Caco-2 (cell line): ENCODE results near the gene MON1A. TPM values are rescaled to one million over a fixed set of nuclear protein-coding genes. Genes with fewer than 3 reads are reported as not detected.

ENCODE experiments used
- BruUV-seq: library from RNA; stranded (reverse); fragments of 400-500 nt; replicated peaks from 2 replicates; lab custom pipeline; 2021; lab: Mats Ljungman, UMichigan
- CTCF ChIA-PET: fragments of 300-600 bp; sonication (Branson Sonifier 250); formaldehyde crosslinking; loops from one replicate; lab custom pipeline; 2022; ENCODE audit warnings: antibody characterized with exemption; lab: Charles Lee
- POLR2A ChIA-PET: fragments of 300-600 bp; sonication (Branson Sonifier 250); formaldehyde crosslinking; loops from one replicate; lab custom pipeline; 2022; ENCODE audit warnings: antibody characterized with exemption; lab: Charles Lee
- DNase-seq, 2 experiments: peaks; one replicate each; pipeline versions ENCODE4 v3.0.0 to v3.0.0-alpha.2; 2020 to 2022
- H3K27me3 ChIP-seq: replicated peaks from 2 replicates; pipeline ENCODE4 v1.6.0; 2011; ENCODE audit warnings: low read length; ENCODE audit not compliant: control insufficient read depth, insufficient read depth
- H3K36me3 ChIP-seq: 2 replicates; pipeline ENCODE4 v1.5.1; 2011; ENCODE audit warnings: low read length; ENCODE audit not compliant: control insufficient read depth, insufficient read depth
- H3K4me1 ChIP-seq: fragments of 250-450 bp; sonication (Bioruptor Pico); 2 replicates; pipeline ENCODE4 v1.5.1; 2020; ENCODE audit warnings: mild to moderate bottlenecking
- H3K4me3 ChIP-seq: 2 replicates; pipeline ENCODE4 v1.5.1; 2011; ENCODE audit warnings: low read depth, mild to moderate bottlenecking, control low read depth, low read length
- H3K9me3 ChIP-seq: fragments of 250-450 bp; sonication (Bioruptor Pico); 2 replicates; pipeline ENCODE4 v1.5.1; 2020; ENCODE audit warnings: mild to moderate bottlenecking, moderate library complexity
- H3K27ac Mint-ChIP-seq: one replicate; pipeline ENCODE4 v1.8.0; 2022; ENCODE audit warnings: mixed read lengths; ENCODE audit not compliant: unreplicated experiment
- H3K27me3 Mint-ChIP-seq: one replicate; pipeline ENCODE4 v1.8.0; 2022; ENCODE audit warnings: mixed read lengths; ENCODE audit not compliant: insufficient read depth, unreplicated experiment
- H3K36me3 Mint-ChIP-seq: one replicate; pipeline ENCODE4 v1.8.0; 2022; ENCODE audit warnings: mild to moderate bottlenecking, mixed read lengths; ENCODE audit not compliant: insufficient read depth, unreplicated experiment
- H3K4me1 Mint-ChIP-seq: one replicate; pipeline ENCODE4 v1.8.0; 2022; ENCODE audit warnings: low read depth, mixed read lengths; ENCODE audit not compliant: unreplicated experiment
- H3K4me3 Mint-ChIP-seq: one replicate; pipeline ENCODE4 v1.8.0; 2022; ENCODE audit warnings: mild to moderate bottlenecking, moderate library complexity, mixed read lengths; ENCODE audit not compliant: unreplicated experiment
- H3K9me3 Mint-ChIP-seq: one replicate; pipeline ENCODE4 v1.8.0; 2022; ENCODE audit warnings: mixed read lengths; ENCODE audit not compliant: unreplicated experiment
- intact Hi-C: fragments of 100-400 bp; cut with micrococcal nuclease; formaldehyde crosslinking; loops from one replicate; pipeline ENCODE4 v1.10.0; 2022; ENCODE audit not compliant: unreplicated experiment
- total RNA-seq: library from RNA; stranded (reverse); gene quantifications from 2 replicates; pipeline ENCODE4 v1.2.3, GENCODE V29; 2022
- TF ChIP-seq, protein P1 (sequence below), 2 experiments: fragments of 200-600 bp in 1 of 2; IDR thresholded peaks; 1 replicate in 1 of 2; 2 replicates in 1 of 2; pipeline versions ENCODE4 v1.5.1 to v1.8.0; 2011 to 2022; ENCODE audit warnings: antibody characterized with exemption in 1 of 2, control low read depth in 1 of 2, inconsistent platforms in 1 of 2, low read depth in 1 of 2, low read length in 1 of 2, mild to moderate bottlenecking in 1 of 2, moderate library complexity in 1 of 2; ENCODE audit not compliant: insufficient read depth in 1 of 2, severe bottlenecking in 1 of 2, unreplicated experiment in 1 of 2

The MON1A gene
- total RNA-seq, 1 experiment from 2014 or later: 7.7 TPM

DNA sequence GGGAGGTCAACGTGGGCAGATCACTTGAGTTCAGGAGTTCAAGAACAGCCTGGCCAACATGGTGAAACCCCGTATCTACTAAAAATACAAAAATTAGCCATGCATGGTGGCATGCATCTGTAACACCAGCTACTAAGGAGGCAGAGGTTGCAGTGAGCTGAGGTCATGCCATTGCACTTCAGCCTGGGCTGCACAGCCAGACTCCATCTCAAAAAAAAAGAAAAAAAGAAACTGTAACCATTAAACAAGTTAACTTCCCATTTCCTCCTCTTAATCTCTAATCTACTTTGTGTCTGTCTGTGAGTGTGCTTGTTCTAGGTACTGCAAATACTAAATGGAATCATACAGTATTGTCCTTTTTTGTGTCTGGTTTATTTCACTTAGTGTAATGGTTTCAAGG lies 13.0 kb upstream of the MON1A start:
- no peaks in the 10 kb centered on the region for H3K27me3 ChIP-seq
- no peak overlapping the region for H3K27ac Mint-ChIP-seq
- TF ChIP-seq, protein P1, sequence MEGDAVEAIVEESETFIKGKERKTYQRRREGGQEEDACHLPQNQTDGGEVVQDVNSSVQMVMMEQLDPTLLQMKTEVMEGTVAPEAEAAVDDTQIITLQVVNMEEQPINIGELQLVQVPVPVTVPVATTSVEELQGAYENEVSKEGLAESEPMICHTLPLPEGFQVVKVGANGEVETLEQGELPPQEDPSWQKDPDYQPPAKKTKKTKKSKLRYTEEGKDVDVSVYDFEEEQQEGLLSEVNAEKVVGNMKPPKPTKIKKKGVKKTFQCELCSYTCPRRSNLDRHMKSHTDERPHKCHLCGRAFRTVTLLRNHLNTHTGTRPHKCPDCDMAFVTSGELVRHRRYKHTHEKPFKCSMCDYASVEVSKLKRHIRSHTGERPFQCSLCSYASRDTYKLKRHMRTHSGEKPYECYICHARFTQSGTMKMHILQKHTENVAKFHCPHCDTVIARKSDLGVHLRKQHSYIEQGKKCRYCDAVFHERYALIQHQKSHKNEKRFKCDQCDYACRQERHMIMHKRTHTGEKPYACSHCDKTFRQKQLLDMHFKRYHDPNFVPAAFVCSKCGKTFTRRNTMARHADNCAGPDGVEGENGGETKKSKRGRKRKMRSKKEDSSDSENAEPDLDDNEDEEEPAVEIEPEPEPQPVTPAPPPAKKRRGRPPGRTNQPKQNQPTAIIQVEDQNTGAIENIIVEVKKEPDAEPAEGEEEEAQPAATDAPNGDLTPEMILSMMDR (IDR thresholded peaks at IDR 0.05; ENCODE audit: insufficient read depth in 1 of 2, low read depth in 1 of 2, low read length in 1 of 2, severe bottlenecking in 1 of 2, unreplicated experiment in 1 of 2): no peak
- H3K4me1 Mint-ChIP-seq: no peaks in the 10 kb centered on the region
- H3K4me3 Mint-ChIP-seq: peak overlapping the region; percentile 60
- no peaks in the 10 kb centered on the region for H3K9me3 Mint-ChIP-seq
- BruUV-seq: no TSS peak
- CTCF ChIA-PET: interaction anchor here (0.6 kb wide), 1 partner anchor 104 kb away, joined by 3 read pairs; no protein-coding TSS in a partner anchor
- H3K27me3 Mint-ChIP-seq: no peaks in the 10 kb centered on the region
- POLR2A ChIA-PET: no interaction called here
- H3K36me3 Mint-ChIP-seq: peaks cover 27% of the 10 kb centered on the region
- DNase-seq: no peak
- H3K36me3 ChIP-seq: no peaks in the 10 kb centered on the region
- H3K4me1 ChIP-seq: peaks cover 3% of the 10 kb centered on the region; the same call in 1 of the 2 replicates
- H3K4me3 ChIP-seq: no peak overlapping the region
- peaks cover 4% of the 10 kb centered on the region; the same call in 1 of the 2 replicates for H3K9me3 ChIP-seq
- intact Hi-C loops: loop anchor here (5.0 kb wide), 1 partner anchor 145 kb away; the partner anchor contains the start of gene RBM5

DNA sequence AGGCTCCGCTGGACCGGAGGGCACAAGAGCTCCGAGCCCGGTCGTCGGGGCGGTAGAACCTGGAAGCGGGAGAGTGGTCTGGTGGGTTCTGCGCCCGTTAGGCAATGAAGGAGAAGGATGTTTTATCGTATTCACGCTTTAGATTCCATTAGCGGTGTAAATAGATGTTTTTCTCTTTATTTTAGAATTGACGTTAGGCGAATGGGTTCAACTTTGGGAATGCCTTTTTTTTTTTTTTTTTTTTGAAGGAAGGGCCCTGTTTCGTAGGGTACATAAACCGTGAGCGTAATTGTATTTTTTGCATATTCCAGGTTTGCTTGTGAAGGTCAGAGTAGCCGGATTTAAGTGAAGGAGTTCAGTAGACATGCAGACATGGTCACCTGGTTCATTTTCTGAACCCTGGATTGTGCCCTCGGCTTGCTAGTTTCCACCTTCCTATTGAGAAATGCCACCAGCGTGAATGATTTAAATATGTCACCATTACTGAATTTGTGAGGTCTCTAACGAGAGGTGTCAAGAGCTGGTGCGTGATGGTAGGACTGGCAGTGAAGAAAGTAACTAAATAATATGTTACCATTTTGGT lies 11.1 kb upstream of the MON1A start:
- peak overlapping the region; percentile 81 for H3K27ac Mint-ChIP-seq
- DNase-seq: no peak
- ChIA-PET CTCF (interaction anchor here (2.0 to 2.3 kb wide), 2 partner anchors 10 to 11 kb away, joined by 11 to 13 read pairs; partner anchors contain the start of gene MON1A), POLR2A (interaction anchor here (0.5 to 2.0 kb wide), 6 partner anchors 10 to 1660 kb away, joined by 3 to 41 read pairs (median 7); partner anchors contain the start of genes INKA1 and MON1A)
- no peaks in the 10 kb centered on the region for H3K4me1 Mint-ChIP-seq
- Histone ChIP-seq H3K27me3 (no peaks in the 10 kb centered on the region), H3K36me3 (no peaks in the 10 kb centered on the region), H3K9me3 (peaks cover 4% of the 10 kb centered on the region; the same call in 1 of the 2 replicates), H3K4me1 (peaks cover 3% of the 10 kb centered on the region; the same call in 1 of the 2 replicates), H3K4me3 (peak overlapping the region; percentile 68)
- H3K4me3 Mint-ChIP-seq: peak overlapping the region; percentile 81
- no peaks in the 10 kb centered on the region for H3K27me3 Mint-ChIP-seq
- H3K36me3 Mint-ChIP-seq: peaks cover 17% of the 10 kb centered on the region
- intact Hi-C loops: loop anchor here (1.0 to 5.0 kb wide), 2 partner anchors 11 to 147 kb away; partner anchors contain the start of genes MON1A and RBM5
- no peaks in the 10 kb centered on the region for H3K9me3 Mint-ChIP-seq
- TSS peak; percentile 83 for BruUV-seq
- TF ChIP-seq, protein P1 (IDR thresholded peaks at IDR 0.05; ENCODE audit: insufficient read depth in 1 of 2, low read depth in 1 of 2, low read length in 1 of 2, severe bottlenecking in 1 of 2, unreplicated experiment in 1 of 2): no peak

DNA sequence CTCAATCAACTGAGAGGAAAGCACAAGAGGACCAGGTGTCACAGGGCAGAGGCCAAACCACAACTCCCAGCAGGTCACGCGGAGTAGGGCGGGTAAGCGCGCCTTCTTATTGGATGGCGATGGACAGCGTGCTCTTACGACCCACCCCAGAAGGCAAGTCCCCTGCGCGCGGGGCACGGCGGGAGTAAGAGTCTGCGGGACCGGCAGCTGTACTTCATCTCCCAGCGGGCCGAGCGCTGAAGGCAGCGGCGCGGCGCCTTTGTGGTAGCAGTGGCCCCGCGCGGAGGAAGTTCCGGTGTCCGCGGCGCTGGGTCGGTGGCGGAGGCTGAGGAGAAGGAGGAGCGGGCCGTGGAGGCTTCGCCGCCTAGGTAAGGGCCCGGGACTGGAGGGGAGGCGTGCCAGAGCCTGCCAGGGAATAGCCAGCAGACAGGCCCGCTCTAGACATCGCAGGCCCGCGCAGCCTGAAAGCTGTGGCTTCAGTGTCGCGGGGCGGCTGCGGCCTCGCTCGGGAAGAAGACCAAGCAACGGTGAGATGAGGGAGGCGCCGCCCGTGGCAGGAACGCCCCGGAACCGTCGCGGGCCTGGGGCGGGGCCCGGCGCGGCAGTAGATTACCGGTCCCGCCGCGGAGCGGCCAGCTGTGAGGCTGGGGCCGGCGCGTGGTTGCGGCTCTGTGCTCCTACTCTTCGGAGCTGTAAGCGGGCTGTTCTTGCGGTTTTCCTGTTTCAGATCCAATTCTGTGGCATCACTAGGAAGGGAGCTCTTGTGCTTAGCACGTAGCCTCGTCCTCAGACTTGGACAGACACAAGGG lies 10.5 kb upstream of the MON1A start, which contains the start of gene RBM6:
Gene RBM6, plus strand, starts transcription at position 293 of the 809 bp plus-strand sequence. CDS start 22,492 bp downstream, outside the sequence.
- H3K9me3 Mint-ChIP-seq: no peaks in the 10 kb centered on the region
- TF ChIP-seq, protein P1 (IDR thresholded peaks at IDR 0.05; ENCODE audit: insufficient read depth in 1 of 2, low read depth in 1 of 2, low read length in 1 of 2, severe bottlenecking in 1 of 2, unreplicated experiment in 1 of 2): no peak
- peak within 1 kb of the TSS; percentile 68 for H3K4me3 ChIP-seq
- peak; percentile 97 to 98 for DNase-seq
- CTCF ChIA-PET: interaction anchor here (1.0 to 2.3 kb wide), 3 partner anchors 9 to 137 kb away, joined by 7 to 13 read pairs (median 11); partner anchors contain the start of genes INKA1 and MON1A
- BruUV-seq: TSS peak; percentile 57
- peaks cover 17% of the 10 kb centered on the region for H3K36me3 Mint-ChIP-seq
- H3K27ac Mint-ChIP-seq: peak within 1 kb of the TSS; percentile 81
- peaks cover 3% of the 10 kb centered on the region; the same call in 1 of the 2 replicates for H3K4me1 ChIP-seq
- H3K4me3 Mint-ChIP-seq: peak within 1 kb of the TSS; percentile 81
- H3K36me3 ChIP-seq: no peaks in the 10 kb centered on the region
- H3K27me3 Mint-ChIP-seq: no peaks in the 10 kb centered on the region
- H3K9me3 ChIP-seq: peaks cover 4% of the 10 kb centered on the region; the same call in 1 of the 2 replicates
- no peaks in the 10 kb centered on the region for H3K27me3 ChIP-seq
- intact Hi-C loops: loop anchor here (1.0 to 5.0 kb wide), 2 partner anchors 11 to 147 kb away; partner anchors contain the start of genes MON1A and RBM5
- POLR2A ChIA-PET: interaction anchor here (0.5 to 2.0 kb wide), 8 partner anchors 9 to 1660 kb away, joined by 3 to 41 read pairs (median 6); partner anchors contain the start of genes INKA1 and MON1A
- no peaks in the 10 kb centered on the region for H3K4me1 Mint-ChIP-seq
